K562 (cell line): Measurements from ENCODE around the gene FAM53B. TPM values are rescaled to one million over a fixed set of nuclear protein-coding genes. Genes with fewer than 3 reads are reported as not detected.

Experiments
- ATAC-seq: fragments of 200-7000 bp; cut with Tn5 transposase; 3 replicates; pipeline ENCODE4 v1.9.1; 2020; ENCODE audit warnings: moderate library complexity
- BruUV-seq: library from RNA; stranded (reverse); fragments of 400-500 nt; replicated peaks from 2 replicates; lab custom pipeline; 2021; lab: Mats Ljungman, UMichigan
- CTCF ChIA-PET: fragments of 300-600 bp; formaldehyde crosslinking; extraction: SDS; loops from one replicate; lab custom pipeline; 2021; ENCODE audit warnings: low intra/inter-chr PET ratio; lab: Yijun Ruan, JAX
- POLR2A ChIA-PET: fragments of 300-600, 350-650 bp; sonication (Branson Sonifier 250); formaldehyde crosslinking; extraction: SDS; loops from one replicate; lab custom pipeline; 2021; ENCODE audit warnings: antibody characterized with exemption, inconsistent platforms; lab: Yijun Ruan, JAX
- DNase-seq, 4 experiments: peaks; one replicate each; pipeline versions ENCODE4 v3.0.0 to v3.0.0-alpha.2; 2011 to 2018; ENCODE audit warnings: low spot score in 3 of 4, mixed read lengths in 3 of 4; ENCODE audit errors: extremely low read depth in 1 of 4
- FAIRE-seq: peaks from 2 replicates; lab custom pipeline; 2011; peaks lifted over from hg19 to GRCh38; lab: Jason Lieb, UNC
- H2AFZ ChIP-seq: 2 replicates; pipeline ENCODE4 v1.6.0; 2011; ENCODE audit warnings: low read depth, low read length, control low read depth, inconsistent platforms
- H3K27ac ChIP-seq: fragments of 200-600 bp; 3 replicates; pipeline ENCODE4 v1.8.0; 2011; ENCODE audit warnings: low read depth, mild to moderate bottlenecking, control low read depth, inconsistent platforms, low read length, moderate library complexity, mixed read lengths; ENCODE audit errors: extremely low read depth
- H3K27me3 ChIP-seq, 2 experiments: fragments of 300-600 bp in 1 of 2; 2 replicates in 1 of 2; 3 replicates in 1 of 2; pipeline versions ENCODE4 v1.6.0 to v1.8.0; 2011; ENCODE audit warnings: inconsistent platforms in 2 of 2, low read length in 2 of 2, mild to moderate bottlenecking in 1 of 2, mixed read lengths in 1 of 2, moderate library complexity in 1 of 2; ENCODE audit not compliant: control insufficient read depth in 2 of 2, insufficient read depth in 2 of 2
- H3K36me3 ChIP-seq: fragments of 300-600 bp; 3 replicates; pipeline ENCODE4 v1.8.0; 2011; ENCODE audit warnings: mild to moderate bottlenecking, low read length, inconsistent platforms; ENCODE audit not compliant: control insufficient read depth, insufficient read depth
- H3K4me1 ChIP-seq, 2 experiments: fragments of 200-600 bp in 1 of 2; replicated peaks in 1 of 2; 2 replicates in 1 of 2; 3 replicates in 1 of 2; pipeline versions ENCODE4 v1.5.1 to v1.8.0; 2011; ENCODE audit warnings: inconsistent platforms in 2 of 2, low read length in 2 of 2, mild to moderate bottlenecking in 1 of 2, mixed read lengths in 1 of 2, moderate library complexity in 1 of 2; ENCODE audit not compliant: control insufficient read depth in 2 of 2, insufficient read depth in 2 of 2
- H3K4me2 ChIP-seq: 2 replicates; pipeline ENCODE4 v1.6.1; 2011; ENCODE audit warnings: low read length, control low read depth, inconsistent platforms, mixed read lengths; ENCODE audit not compliant: insufficient read depth
- H3K4me3 ChIP-seq: fragments of 200-600 bp; sonication (generic), shearing (Covaris generic); 2 replicates; pipeline ENCODE4 v1.5.1; 2016; ENCODE audit warnings: control low read depth, inconsistent platforms
- H3K79me2 ChIP-seq: fragments of 200-600 bp; 3 replicates; pipeline ENCODE4 v1.8.0; 2011; ENCODE audit warnings: low read length, inconsistent platforms; ENCODE audit not compliant: control insufficient read depth, insufficient read depth
- H3K9ac ChIP-seq, 2 experiments: 2 replicates each; pipeline versions ENCODE4 v1.6.0 to v1.6.1; 2011; ENCODE audit warnings: low read depth in 2 of 2, low read length in 2 of 2, control low read depth in 1 of 2, inconsistent platforms in 1 of 2, mild to moderate bottlenecking in 1 of 2, mixed read lengths in 1 of 2; ENCODE audit not compliant: insufficient read depth in 1 of 2
- H3K9me1 ChIP-seq: one replicate; pipeline ENCODE4 v1.6.0; 2011; ENCODE audit warnings: inconsistent platforms, mild to moderate bottlenecking, low read length, moderate library complexity; ENCODE audit not compliant: control insufficient read depth, insufficient read depth
- H3K9me3 ChIP-seq: replicated peaks from 2 replicates; pipeline ENCODE4 v1.5.1; 2011; ENCODE audit warnings: low read depth, low read length, inconsistent platforms; ENCODE audit not compliant: control insufficient read depth, insufficient read depth
- H4K20me1 ChIP-seq: replicated peaks from 2 replicates; pipeline ENCODE4 v1.6.1; 2011; ENCODE audit warnings: low read length, inconsistent platforms, mixed read lengths; ENCODE audit not compliant: control insufficient read depth, insufficient read depth
- BCOR ChIP-seq: fragments of 450-650 bp; IDR thresholded peaks from 2 replicates; pipeline ENCODE4 v1.6.1; 2016
- GATAD2B ChIP-seq: fragments of 450-650 bp; IDR thresholded peaks from 2 replicates; pipeline ENCODE4 v1.6.1; 2017; ENCODE audit warnings: mild to moderate bottlenecking, borderline replicate concordance
- HNRNPL ChIP-seq: fragments of 200-400 bp; formaldehyde crosslinking; IDR thresholded peaks from 2 replicates; pipeline ENCODE4 v1.6.1; 2017; ENCODE audit warnings: low read depth, mild to moderate bottlenecking, low read length
- NFE2L1 ChIP-seq: fragments of 450-650 bp; IDR thresholded peaks from 2 replicates; pipeline ENCODE4 v1.6.1; 2016; ENCODE audit warnings: missing genetic modification characterization, low read depth, mild to moderate bottlenecking, missing compliant biosample characterization, moderate library complexity, borderline replicate concordance
- ZNF133 ChIP-seq: fragments of 250-450 bp; sonication (Bioruptor Pico); IDR thresholded peaks from 2 replicates; pipeline ENCODE4 v1.4.0; 2020; ENCODE audit warnings: mild to moderate bottlenecking
- ZNF23 ChIP-seq: fragments of 250-450 bp; sonication (Bioruptor Pico); IDR thresholded peaks from 2 replicates; pipeline ENCODE4 v1.4.0; 2020; ENCODE audit warnings: mild to moderate bottlenecking
- WGBS: fragments of 100-300 bp; shearing (Covaris generic); methylation state at CpG from one replicate; pipeline ENCODE4 v1.1.6; 2016; ENCODE audit warnings: low coverage, mixed read lengths; ENCODE audit not compliant: insufficient coverage; ENCODE audit errors: missing lambda C conversion rate; 5-methylcytosine and 5-hydroxymethylcytosine counted together
- in situ Hi-C: fragments of 300-500 bp; cut with MboI; formaldehyde crosslinking; loops from 4 replicates; pipeline ENCODE4 v1.15.0; 2018; ENCODE audit warnings: inconsistent platforms, mixed read lengths
- intact Hi-C: fragments of 100-400 bp; cut with micrococcal nuclease; formaldehyde crosslinking; loops from 2 replicates; pipeline ENCODE4 v1.14.2; 2022
- polyA plus RNA-seq, 8 experiments: library from polyadenylated mRNA; depleted of rRNA in 4 of 8; stranded (reverse) in 5 of 8; unstranded in 3 of 8; fragments of >200 nt; fragmentation: Nextera tagmentation in 2 of 8; fragmentation: Illumina TruSeq in 1 of 8; extraction: Ambion mirVana in 2 of 8; extraction: Trizol in 1 of 8; gene quantifications; 2 replicates each; pipeline versions ENCODE4 v1.2.1 to v1.2.3, GENCODE V29; 2011 to 2014; ENCODE audit warnings: inconsistent platforms in 1 of 8, missing spikeins in 1 of 8
- total RNA-seq, 7 experiments: library from RNA; depleted of rRNA in 6 of 7; stranded (reverse); fragments of >200 nt in 6 of 7; fragmentation: Illumina TruSeq in 2 of 7; extraction: Trizol in 2 of 7; gene quantifications; 2 replicates each; pipeline versions ENCODE4 v1.2.1 to v1.2.3, GENCODE V29; 2011 to 2021; ENCODE audit warnings: low replicate concordance in 1 of 7
- TF ChIP-seq, protein P1 (sequence below): fragments of 450-650 bp; IDR thresholded peaks from 2 replicates; pipeline ENCODE4 v1.7.1; 2018; ENCODE audit warnings: mild to moderate bottlenecking, low read depth; ENCODE audit not compliant: partially characterized antibody

The FAM53B gene
- total and polyA plus RNA-seq, 9 of the 15 experiments (the other 6 are each of a cell fraction or from before 2014, with no cell fraction given), result 0.03 to 16.5 (median 5.0) TPM

DNA sequence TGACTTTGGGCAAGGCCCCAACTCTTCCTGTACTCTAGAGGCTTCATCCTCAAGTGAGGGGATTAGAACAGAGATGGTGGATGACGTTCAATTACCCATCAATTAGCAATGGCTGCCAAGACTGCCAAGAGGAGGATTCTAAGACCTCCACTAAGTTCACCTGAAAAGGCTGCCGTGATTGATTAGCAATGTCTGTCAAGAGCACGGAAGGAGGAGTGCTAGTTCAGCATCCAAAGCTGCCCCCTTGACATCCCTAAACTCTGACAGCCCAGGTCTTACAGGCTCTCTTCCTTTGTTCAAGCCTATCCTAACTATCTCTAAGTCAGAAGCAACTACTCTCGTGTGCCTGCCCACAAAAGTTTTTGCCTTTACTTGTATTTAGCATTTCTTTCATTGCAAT lies 68.4 kb downstream of the FAM53B start:
- CTCF ChIA-PET, result no interaction called here
- no peaks in the 10 kb centered on the region for H3K9me3 ChIP-seq
- WGBS, result 87% methylated on average over 3 of the region's 4 CpGs
- POLR2A ChIA-PET, result interaction anchor here (1.3 to 2.4 kb wide), 2 partner anchors 9 to 13 kb away, joined by 3 to 14 read pairs; no protein-coding TSS in a partner anchor
- no peak overlapping the region for H3K4me2 ChIP-seq
- no peak overlapping the region for H2AFZ ChIP-seq
- peaks cover 22% of the 10 kb centered on the region; the same call in 2 of the 3 replicates for H3K36me3 ChIP-seq
- no peak overlapping the region for H3K27ac ChIP-seq
- 0 out of 2 replicates have a peak, but pooled peaks cover 3% of the 10 kb centered on the region for H4K20me1 ChIP-seq
- peaks cover 10 to 15% of the 10 kb centered on the region in 2 experiments; a peak in 4 of 5 replicates for H3K4me1 ChIP-seq
- intact Hi-C loops, result loop anchor here (10.0 kb wide), 1 partner anchor 131 kb away; no protein-coding TSS in a partner anchor
- peaks cover 16% of the 10 kb centered on the region for H3K79me2 ChIP-seq
- no peak for DNase-seq
- no peak for ATAC-seq
- no TSS peak for BruUV-seq
- no peak overlapping the region for H3K9ac ChIP-seq
- no peak overlapping the region for H3K4me3 ChIP-seq
- TF ChIP-seq HNRNPL (no peak), ZNF133 (CRISPR knock-in tag) (no peak), ZNF23 (CRISPR knock-in tag) (peak; percentile 77), GATAD2B (no peak)
- TF ChIP-seq, all 486 proteins: peak for 1
- in situ Hi-C loops, result no loop called here
- no peaks in the 10 kb centered on the region for H3K27me3 ChIP-seq
- FAIRE-seq, result no peak
- peaks cover 1% of the 10 kb centered on the region for H3K9me1 ChIP-seq

DNA sequence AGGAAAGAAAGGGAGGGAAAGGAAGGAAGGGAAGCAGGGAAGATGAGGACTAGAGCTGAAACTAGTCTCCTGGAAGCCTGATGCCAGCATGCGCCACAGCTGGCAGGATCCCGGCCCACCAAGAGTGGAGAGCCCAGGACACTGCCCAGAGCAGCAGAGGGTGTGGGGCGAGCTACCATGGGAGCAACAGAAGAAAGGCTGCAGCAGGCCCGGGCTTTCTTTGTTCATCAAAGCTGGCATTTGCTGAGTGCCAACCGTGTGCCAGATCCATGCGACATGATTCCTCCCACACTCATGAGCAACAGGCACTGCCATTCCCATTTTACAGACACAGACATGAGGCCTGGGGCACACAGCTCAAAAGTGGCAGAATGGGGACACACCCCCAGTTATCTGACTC lies 68.9 kb downstream of the FAM53B start:
- FAIRE-seq (no peak), DNase-seq (no peak), ATAC-seq (no peak)
- intact Hi-C loops, result loop anchor here (10.0 kb wide), 1 partner anchor 130 kb away; no protein-coding TSS in a partner anchor
- Histone ChIP-seq H3K36me3 (peaks cover 16% of the 10 kb centered on the region; the same call in 2 of the 3 replicates), H4K20me1 (0 out of 2 replicates have a peak, but pooled peaks cover 5% of the 10 kb centered on the region), H2AFZ (no peak overlapping the region), H3K9me3 (no peaks in the 10 kb centered on the region), H3K79me2 (peaks cover 13% of the 10 kb centered on the region), H3K4me1 (peaks cover 10 to 20% of the 10 kb centered on the region in 2 experiments; a peak in 4 of 5 replicates), H3K4me3 (no peak overlapping the region), H3K4me2 (no peak overlapping the region), H3K9ac (no peak overlapping the region), H3K27ac (no peak overlapping the region), H3K27me3 (no peaks in the 10 kb centered on the region), H3K9me1 (peaks cover 3% of the 10 kb centered on the region)
- ChIA-PET CTCF (no interaction called here), POLR2A (interaction anchor here (1.3 to 2.4 kb wide), 2 partner anchors 9 to 13 kb away, joined by 3 to 14 read pairs; no protein-coding TSS in a partner anchor)
- no TSS peak for BruUV-seq
- WGBS, result 98% methylated on average over 6 of the region's 6 CpGs
- in situ Hi-C loops, result no loop called here
- TF ChIP-seq NFE2L1 (tag) (no peak), BCOR (no peak)
- TF ChIP-seq, protein P1, sequence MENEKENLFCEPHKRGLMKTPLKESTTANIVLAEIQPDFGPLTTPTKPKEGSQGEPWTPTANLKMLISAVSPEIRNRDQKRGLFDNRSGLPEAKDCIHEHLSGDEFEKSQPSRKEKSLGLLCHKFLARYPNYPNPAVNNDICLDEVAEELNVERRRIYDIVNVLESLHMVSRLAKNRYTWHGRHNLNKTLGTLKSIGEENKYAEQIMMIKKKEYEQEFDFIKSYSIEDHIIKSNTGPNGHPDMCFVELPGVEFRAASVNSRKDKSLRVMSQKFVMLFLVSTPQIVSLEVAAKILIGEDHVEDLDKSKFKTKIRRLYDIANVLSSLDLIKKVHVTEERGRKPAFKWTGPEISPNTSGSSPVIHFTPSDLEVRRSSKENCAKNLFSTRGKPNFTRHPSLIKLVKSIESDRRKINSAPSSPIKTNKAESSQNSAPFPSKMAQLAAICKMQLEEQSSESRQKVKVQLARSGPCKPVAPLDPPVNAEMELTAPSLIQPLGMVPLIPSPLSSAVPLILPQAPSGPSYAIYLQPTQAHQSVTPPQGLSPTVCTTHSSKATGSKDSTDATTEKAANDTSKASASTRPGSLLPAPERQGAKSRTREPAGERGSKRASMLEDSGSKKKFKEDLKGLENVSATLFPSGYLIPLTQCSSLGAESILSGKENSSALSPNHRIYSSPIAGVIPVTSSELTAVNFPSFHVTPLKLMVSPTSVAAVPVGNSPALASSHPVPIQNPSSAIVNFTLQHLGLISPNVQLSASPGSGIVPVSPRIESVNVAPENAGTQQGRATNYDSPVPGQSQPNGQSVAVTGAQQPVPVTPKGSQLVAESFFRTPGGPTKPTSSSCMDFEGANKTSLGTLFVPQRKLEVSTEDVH, result no peak
